IPS-NIHi7 (cell line): ENCODE data around the gene JAML.

Experiments used
- DNase-seq: peaks from one replicate; pipeline ENCODE4 v3.0.0; 2012; ENCODE audit warnings: mixed read lengths; ENCODE audit errors: extremely low spot score

JAML gene

DNA sequence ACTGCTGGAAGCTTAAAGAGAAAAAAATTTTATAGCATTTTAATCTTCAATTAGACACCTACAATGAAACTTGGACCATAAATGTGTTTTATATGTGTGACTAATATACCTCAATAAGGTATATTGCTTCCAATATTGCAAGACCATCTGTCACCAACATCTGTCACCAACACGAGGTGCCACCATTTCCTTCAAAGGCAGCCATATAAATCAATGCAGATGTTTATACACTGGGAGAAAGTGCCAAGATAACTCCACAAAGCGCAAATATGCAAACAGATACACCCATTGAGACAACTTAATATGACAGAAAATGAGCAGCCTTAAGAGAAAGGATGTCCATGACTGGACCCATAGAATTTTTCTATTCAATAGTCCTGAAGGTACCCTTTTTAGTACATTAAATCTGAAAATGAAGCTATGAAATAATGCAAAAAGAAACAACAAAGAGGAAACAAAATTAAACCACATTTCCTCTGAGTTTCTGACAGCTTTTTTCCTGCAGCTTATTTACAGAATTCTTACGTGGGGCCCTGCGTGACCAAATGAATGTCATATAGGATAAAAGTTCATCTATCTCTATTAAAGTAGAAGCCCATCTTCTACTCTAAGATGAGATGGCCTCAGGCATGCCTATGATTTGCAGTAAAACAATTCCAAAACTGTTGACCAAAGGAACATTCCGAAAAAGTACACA lies 14.8 kb upstream of the JAML start:
- no peak for DNase-seq

DNA sequence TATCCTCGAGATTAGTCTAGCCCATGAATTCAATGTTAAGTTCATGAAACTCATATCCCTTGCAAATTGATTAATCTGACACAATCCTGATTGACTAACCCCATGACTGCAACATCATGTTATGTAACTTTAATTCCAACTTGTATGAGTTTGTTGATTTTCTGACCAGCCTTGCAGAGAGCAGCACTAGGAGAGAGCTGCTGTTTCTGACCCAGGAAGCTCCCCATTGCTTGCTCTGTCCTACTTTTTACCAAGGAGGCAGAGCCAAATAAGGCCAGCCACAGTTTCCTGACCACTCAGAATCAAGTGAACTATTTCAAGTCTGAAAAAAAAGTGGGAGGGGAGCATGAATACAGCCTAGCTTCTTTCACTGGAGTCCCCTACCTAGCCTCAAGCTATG lies 14.1 kb upstream of the JAML start:
- DNase-seq = peak; percentile 33

- no peak for DNase-seq
Observed at GRCh38 chr11:118238421-118238820, 13.6 kb upstream of the JAML start.

DNA sequence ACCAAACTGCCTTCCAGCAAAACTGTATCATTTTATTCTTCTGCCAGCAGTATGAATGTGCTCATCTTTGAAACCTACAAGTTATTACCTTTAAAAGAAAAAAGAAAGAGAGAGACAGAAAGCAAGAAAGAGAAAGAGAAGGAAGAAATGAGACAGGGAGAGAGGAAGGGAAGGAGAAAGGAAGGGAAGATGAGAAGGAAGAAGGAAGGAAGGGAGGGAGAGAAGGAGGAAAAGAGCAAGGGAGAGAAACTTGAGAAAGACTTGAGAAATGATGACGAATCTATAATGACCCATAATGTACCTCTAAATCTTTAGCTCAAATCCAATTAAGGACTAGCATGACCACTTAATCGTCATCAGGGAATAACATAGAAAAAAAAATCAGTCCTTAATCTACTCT lies 11.4 kb upstream of the JAML start:
- no peak for DNase-seq

- DNase-seq = no peak
Observed at GRCh38 chr11:118234833-118235232, 10.0 kb upstream of the JAML start.

DNA sequence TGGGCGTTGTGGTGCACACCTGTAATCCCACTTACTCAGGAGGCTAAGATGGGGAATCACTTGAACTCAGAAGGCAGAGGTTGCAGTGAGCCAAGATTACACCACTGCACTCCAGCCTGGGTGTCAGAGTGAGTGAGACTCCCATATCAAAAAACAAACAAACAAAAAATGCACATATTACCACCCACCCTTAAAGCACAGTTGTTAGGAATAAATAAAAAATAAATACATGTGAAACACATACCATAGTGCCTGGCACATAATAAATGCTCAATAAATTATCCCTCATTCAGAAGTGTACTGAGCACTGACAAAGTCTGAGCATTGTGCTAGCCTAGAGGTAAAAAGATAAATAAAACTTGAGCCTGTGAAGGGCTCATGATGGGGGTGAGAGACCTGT lies 9.0 kb upstream of the JAML start:
- no peak for DNase-seq

- no peak for DNase-seq
Observed at GRCh38 chr11:118233377-118233776, 8.6 kb upstream of the JAML start.

- DNase-seq = no peak
Observed at GRCh38 chr11:118232659-118233058, 7.8 kb upstream of the JAML start.

GRCh38 chr11:118231461-118231860 lies 6.7 kb upstream of the JAML start:
- no peak for DNase-seq

GRCh38 chr11:118230088-118230487 lies 5.3 kb upstream of the JAML start:
- no peak for DNase-seq

DNA sequence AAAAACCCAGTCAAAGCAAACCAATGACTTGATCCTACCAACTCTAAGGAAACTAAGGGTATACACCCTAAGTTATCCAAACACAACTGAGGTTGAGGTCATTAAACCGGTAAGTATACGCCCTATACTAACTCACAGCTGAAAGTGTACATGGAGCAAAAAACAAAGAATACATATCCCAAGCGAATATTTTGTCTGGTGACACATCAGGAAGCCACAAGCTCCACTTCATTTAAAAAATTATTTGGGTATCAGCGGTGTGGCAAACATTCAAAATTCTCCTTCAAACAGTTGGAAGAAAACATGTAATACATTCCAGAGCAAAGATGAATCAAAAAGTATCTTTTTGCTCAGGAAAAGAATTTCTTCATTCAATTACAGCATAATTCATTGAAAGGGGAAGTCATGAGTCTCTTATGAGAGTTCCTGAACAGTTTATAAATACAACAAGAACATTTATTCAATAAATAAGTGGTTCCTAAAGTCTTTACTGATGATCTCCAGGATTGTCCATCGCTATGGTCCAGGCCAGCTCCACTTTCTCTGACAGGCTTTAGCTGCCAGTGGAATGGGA lies 4.5 kb upstream of the JAML start:
- DNase-seq = no peak

GRCh38 chr11:118227865-118228785 lies 3.3 kb upstream of the JAML start:
- no peak for DNase-seq

- no peak for DNase-seq
Observed at GRCh38 chr11:118226781-118227180, 2.0 kb upstream of the JAML start.

- no peak for DNase-seq
Observed at GRCh38 chr11:118226296-118226695, 1.5 kb upstream of the JAML start.

- DNase-seq = no peak
Observed at GRCh38 chr11:118223992-118224391, 819 bp downstream of the JAML start.

- DNase-seq = no peak
Observed at GRCh38 chr11:118223570-118223969, 1.2 kb downstream of the JAML start.

- DNase-seq = no peak
Observed at GRCh38 chr11:118222437-118222836, 2.4 kb downstream of the JAML start.

- DNase-seq = no peak
Observed at GRCh38 chr11:118221419-118221818, 3.4 kb downstream of the JAML start.

DNA sequence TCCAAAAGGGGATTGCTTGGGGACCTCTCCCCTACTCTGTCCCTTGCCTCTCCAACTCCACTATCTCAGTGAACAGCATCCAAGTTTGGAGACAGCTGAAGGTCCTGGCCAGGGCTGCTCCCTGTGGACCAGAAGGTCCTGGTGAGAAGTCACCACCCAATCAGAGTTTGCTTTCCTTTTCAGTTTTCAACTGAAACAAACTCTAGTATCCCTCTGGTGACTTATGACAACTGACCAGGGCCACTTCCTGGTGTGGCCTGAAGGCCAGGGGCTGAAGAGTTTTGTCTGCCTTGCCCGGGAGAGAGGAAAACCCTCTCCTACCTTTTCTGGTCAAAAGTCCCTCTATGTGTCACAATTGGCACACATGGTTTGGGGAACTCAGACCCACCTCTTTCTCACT lies 5.1 kb downstream of the JAML start:
- no peak for DNase-seq

DNA sequence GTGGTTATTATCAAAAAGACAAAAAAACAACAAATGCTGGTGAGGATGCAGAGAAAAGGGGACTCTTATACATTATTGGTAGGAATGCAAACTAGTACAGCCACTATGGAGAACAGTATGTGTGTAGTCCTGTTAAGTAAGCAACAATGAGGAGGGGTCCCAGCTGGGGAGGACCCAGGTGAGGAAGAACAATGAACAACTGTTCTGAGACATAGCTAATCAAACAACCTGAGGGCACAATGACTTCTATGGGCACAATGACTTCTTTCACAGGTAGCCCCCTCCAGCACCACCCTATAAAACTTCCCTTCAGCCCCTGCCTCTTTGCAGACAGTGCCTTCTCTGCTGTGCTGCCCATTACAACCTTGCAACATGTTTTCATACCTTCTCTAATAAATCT lies 5.6 kb downstream of the JAML start:
- DNase-seq = no peak

- no peak for DNase-seq
Observed at GRCh38 chr11:118217575-118217974, 7.2 kb downstream of the JAML start.

- no peak for DNase-seq
Observed at GRCh38 chr11:118216621-118217481, 8.0 kb downstream of the JAML start.
